NCI-H1105 treated with DMSO at 0.1 percent for 48 hours (cell line): Measurements from ENCODE around the gene STT3A.

Source experiments
- DNase-seq: peaks from one replicate; lab custom pipeline; 2025; lab: John Stamatoyannopoulos, UW

Gene STT3A

GRCh38 chr11:125588505-125588904 is 4.1 kb upstream of the STT3A start:
- no peak for DNase-seq

- peak; percentile 42 for DNase-seq
Measured at GRCh38 chr11:125591649-125592304, 875 bp upstream of the STT3A start.

GRCh38 chr11:125593114-125593820 is 615 bp downstream of the STT3A start:
- peak; percentile 57 for DNase-seq

GRCh38 chr11:125594958-125595357 is 2.3 kb downstream of the STT3A start:
- DNase-seq = no peak

DNA sequence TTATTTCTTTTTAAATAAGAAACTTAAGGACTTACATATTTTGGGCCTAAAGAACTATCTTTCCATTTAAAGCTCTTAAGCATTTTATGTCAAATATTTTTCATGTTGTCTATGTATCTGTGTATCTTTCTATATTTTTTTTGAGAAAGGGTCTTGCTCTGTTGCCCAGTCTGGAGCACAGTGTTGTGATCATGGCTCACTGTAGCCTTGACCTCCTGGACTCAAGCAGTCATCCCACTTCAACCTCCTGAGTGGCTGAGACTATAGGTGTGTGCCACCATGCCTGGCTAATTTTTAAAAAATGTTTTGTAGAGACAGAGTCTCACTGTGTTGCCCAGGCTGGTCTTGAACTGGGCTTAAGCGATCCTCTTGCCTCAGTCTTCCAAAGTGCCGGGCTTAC is 8.0 kb downstream of the STT3A start:
- DNase-seq = no peak

DNA sequence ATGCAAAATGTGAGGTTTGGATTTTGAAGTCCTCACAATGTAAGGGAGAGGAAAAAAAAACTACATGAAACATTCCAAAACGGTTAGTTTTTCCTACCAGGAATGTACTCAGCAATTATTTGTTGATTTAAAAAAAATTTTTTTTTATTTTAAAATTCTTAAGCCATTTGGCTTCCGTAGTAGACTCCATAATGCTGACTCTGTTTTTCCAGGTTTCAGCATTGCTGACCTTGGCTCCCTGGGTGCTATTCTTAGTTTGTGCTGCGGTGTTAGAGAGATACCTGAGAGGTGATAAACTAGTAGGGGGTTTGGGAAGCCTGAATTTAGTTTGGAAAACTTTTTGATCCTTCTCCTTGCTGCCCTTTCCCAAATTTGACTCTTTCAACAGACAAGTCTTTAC is 10.6 kb downstream of the STT3A start:
- no peak for DNase-seq

- no peak for DNase-seq
Measured at GRCh38 chr11:125605417-125605816, 12.8 kb downstream of the STT3A start.

- no peak for DNase-seq
Measured at GRCh38 chr11:125609545-125609944, 16.9 kb downstream of the STT3A start.

- no peak for DNase-seq
Measured at GRCh38 chr11:125618383-125618782, 25.7 kb downstream of the STT3A start.

- DNase-seq = no peak
Measured at GRCh38 chr11:125621995-125622394, 29.3 kb downstream of the STT3A start.

- no peak for DNase-seq
Measured at GRCh38 chr11:125623064-125623463, 30.4 kb downstream of the STT3A start.

- DNase-seq = no peak
Measured at GRCh38 chr11:125624756-125625213, 32.1 kb downstream of the STT3A start, which contains the start of gene CHEK1. TSS of gene CHEK1 (plus strand) at chr11:125625163. CDS start at chr11:125626769, 1,606 bp downstream.

DNA sequence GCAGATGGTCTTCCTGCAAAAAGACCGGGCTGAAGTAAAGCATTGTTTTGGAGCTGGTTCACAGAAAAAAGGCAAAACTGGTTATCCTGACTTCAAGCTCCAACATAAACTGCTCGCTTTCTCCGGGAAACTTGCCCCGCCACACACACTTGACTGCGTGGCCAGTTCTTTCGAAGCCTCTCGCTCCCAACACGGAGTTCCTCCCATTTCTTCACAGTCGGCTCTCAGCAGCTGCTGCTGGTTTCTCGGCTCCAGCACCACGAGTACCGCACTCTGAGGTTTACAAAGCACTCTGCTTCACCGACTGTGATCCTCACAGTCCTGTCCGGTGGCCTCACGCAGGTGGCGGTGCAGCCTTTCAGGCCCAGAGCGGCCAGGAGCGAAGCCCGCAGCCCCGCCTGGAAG is 32.6 kb downstream of the STT3A start:
- no peak for DNase-seq

- DNase-seq = peak; percentile 95
Measured at GRCh38 chr11:125625630-125626287, 33.1 kb downstream of the STT3A start.

GRCh38 chr11:125626288-125626950 is 33.8 kb downstream of the STT3A start:
- peak; percentile 92 for DNase-seq

DNA sequence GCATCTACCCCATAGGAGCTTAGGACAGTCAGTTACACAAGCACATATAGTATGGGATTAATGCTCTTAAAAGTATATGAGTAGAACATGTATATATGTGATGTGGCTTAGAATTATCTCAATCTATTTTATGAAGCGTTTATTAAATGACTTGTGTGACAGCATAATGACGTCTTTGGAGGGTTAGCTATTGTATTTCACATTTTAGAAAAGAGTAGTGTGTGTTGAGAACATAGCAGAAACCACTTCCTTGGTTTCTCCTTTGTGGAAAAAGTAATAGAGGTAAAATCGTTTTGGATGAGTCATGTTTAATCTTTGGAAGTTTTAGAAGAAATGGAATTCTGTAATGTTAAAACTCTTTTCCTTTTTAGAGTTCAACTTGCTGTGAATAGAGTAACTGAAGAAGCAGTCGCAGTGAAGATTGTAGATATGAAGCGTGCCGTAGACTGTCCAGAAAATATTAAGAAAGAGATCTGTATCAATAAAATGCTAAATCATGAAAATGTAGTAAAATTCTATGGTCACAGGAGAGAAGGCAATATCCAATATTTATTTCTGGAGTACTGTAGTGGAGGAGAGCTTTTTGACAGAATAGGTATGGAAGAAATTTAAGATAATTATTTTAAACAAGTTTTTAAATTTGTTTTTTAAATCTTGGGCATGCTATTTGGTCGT is 34.7 kb downstream of the STT3A start:
- no peak for DNase-seq

DNA sequence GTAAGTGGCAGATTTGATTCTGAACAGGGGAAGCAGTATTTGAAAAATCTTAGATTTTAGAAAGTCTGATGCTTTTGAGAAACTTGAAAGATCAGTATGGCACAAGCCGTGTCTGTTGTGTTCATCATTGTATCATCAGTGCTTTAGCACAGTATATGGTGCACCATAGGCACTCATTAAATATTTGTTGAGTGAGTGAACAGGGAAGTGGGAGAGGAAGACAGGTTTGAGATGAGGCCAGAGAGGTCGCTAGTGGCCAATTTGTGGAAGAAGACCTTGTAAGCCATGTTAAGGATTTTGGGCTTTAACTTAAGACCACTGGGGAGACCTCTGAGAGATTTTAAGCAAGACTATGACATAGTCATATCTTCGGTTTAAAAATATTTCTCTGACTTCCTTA is 45.2 kb downstream of the STT3A start:
- DNase-seq = no peak

DNA sequence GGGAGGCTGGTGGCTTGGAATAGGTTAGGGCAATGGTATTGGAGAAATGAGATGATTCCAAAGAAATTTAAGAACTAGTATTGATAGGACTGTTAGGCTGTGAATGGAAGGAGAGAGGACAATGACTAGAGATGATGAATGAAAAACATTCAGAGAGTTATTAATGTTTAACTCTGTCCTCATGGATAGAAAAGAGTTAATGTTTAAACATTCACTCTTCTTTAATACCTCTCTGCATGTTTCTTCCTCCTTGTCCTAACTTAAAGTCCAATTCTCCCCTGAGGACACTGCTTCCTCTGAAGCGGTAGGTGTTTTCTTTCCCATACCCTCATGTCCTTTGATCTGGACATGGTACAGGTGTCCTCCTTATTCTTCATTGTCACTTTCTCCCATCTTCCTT is 45.7 kb downstream of the STT3A start:
- no peak for DNase-seq

DNA sequence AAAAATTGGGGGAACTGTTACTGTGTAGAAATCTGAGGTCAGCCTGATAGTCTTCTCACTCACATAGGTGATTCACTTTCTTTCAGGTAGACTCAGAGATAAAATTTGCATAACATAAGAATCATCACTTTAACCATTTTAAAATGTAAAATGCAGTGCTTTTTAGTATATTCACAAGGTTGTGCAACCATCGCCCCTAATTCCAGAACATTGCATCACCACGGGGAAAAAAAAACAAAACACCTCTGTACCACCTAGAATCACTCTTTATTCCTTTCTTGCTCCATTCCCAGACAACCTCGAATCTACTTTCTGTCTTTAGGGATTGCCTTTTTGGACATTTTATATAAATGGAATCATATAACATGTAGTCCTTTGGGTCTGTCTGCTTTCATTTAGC is 53.2 kb downstream of the STT3A start:
- DNase-seq = no peak

DNA sequence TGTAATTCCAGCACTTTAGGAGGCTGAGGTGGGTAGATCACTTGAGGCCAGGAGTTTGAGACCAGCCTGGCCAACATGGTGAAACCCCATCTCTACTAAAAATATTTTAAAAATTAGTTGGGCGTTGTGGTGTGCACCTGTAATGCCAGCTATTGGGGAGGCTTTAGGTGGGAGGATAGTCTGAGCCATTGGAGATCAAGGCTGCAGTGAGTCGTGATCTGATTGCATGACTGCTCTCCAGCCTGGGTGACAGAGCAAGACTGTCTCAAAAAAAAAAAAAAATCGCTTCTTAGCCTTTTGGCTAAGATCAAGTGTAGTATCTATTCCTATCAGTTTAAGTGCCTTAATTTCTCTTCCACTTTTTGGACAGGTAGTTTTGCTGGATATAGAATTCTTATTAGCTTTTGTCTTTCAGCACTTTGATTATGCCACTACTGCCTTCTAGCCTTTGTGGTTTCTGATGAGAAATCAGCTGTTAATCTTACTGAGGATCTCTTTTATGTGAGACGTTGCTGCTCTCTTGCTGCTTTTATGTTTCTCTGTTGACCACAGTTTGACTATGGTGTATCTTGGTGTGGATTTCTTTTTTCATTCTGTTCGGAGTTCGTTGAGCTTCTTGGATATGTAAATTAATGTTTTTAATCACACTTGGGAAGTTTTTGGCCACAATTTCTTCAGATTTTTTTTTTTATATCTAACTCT is 57.0 kb downstream of the STT3A start:
- DNase-seq = no peak

GRCh38 chr11:125662689-125663088 is 70.0 kb downstream of the STT3A start:
- no peak for DNase-seq
